ENCODE measurements around the gene SLC1A4.

DNA sequence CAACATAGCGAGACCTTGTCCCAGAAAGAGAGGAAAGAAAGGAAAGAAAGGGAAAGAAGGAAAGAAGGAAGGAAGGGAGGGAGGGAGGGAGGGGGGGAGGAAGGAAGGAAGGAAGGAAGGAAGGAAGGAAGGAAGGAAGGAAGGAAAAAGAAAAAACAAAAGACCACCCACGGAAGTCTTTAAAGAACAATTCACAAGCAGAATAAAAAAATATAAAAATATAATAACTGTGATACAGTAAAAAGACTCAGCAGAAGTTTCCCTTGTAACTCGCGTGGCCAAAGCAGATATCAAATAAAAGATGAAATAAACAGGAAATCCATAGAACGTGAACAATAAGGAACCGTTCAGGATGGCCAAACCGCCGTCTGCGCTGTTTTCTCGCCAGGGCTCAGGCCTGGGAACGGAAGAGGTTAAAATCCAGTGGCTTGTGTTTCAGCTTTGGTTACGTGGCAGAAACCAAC, 1.2 kb upstream of the SLC1A4 start:
- TF ChIP-seq, protein P1, sequence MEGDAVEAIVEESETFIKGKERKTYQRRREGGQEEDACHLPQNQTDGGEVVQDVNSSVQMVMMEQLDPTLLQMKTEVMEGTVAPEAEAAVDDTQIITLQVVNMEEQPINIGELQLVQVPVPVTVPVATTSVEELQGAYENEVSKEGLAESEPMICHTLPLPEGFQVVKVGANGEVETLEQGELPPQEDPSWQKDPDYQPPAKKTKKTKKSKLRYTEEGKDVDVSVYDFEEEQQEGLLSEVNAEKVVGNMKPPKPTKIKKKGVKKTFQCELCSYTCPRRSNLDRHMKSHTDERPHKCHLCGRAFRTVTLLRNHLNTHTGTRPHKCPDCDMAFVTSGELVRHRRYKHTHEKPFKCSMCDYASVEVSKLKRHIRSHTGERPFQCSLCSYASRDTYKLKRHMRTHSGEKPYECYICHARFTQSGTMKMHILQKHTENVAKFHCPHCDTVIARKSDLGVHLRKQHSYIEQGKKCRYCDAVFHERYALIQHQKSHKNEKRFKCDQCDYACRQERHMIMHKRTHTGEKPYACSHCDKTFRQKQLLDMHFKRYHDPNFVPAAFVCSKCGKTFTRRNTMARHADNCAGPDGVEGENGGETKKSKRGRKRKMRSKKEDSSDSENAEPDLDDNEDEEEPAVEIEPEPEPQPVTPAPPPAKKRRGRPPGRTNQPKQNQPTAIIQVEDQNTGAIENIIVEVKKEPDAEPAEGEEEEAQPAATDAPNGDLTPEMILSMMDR (IDR thresholded peaks at IDR 0.05): no peak
- no peak for TF ChIP-seq POLR2A (IDR thresholded peaks at IDR 0.05)
